Daoy (cell line): ENCODE data around the gene GPANK1. TPM values are rescaled to one million over a fixed set of nuclear protein-coding genes. Genes with fewer than 3 reads are reported as not detected.

Experiments
- DNase-seq: peaks from one replicate; pipeline ENCODE4 v3.0.0-alpha.2; 2015; ENCODE audit warnings: low read depth
- total RNA-seq: library from RNA; depleted of rRNA; stranded (reverse); fragments of >200 nt; shearing (Covaris generic); gene quantifications from 2 replicates; pipeline ENCODE4 v1.2.3, GENCODE V29; 2014

The GPANK1 gene
- total RNA-seq, 1 experiment from 2014 or later, result 32.9 TPM

DNA sequence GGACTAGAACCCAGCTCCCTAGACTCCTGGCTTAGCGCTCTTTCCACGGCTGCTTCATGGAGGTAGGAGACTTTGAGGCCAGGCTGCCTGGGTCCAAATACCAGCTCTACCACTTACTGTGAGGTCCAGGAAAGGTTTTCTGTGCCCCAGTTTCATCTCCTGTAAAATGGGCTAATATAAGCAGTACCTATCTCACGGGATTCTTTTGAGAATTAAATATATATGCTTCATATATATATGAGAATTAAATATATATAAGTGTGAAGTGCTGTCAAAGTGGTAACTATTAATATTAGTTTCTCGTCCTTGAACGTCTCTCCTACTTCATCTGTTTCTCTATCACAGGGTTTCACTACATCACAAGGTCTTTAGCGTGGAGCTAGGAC is 26.3 kb upstream of the GPANK1 start:
- DNase-seq, result no peak

GRCh38 chr6:31690231-31691077 is 25.7 kb upstream of the GPANK1 start:
- peak; percentile 58 for DNase-seq

DNA sequence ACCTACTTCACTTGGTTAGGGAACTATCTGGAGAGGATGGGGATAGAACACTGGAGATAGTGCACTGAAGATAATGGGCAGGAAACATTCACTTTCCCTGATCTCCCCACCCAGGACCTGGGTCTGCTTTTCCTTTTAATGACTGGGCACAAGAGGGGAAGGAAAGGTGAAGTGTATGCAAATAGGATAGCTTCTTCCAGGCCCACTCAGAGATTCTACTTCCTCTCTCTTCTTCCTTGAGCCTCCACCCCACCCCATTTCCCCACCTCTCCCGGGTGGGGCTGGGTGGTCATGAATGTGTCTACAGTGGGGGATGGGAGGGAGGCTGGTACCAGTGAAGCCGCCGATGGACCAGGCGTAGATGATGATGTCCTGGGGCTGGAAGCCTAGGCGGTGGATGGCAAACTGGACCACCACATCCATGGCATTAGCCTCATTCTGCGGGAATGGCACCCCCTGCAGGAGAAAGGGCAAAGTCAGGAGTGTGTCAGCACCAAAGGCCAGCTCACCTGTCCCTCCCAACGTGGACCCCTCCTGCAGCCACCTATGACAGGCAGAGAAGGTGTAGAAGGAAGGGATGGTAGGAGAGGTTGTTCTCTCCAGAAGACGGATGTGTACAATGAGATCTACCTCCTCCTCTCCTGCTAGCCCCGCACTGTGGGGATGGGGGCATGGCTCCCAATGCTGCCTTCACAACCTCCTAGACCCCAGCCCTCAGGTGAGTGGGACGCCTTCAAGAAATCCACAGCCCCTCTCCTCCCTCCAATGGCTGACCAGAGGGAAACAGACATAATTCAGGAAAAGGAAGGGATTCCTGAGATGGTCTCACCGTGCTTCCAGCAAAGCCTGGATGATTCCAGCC is 24.7 kb upstream of the GPANK1 start:
- no peak for DNase-seq

- DNase-seq, result no peak
Measured at GRCh38 chr6:31687860-31688693, 23.3 kb upstream of the GPANK1 start.

- no peak for DNase-seq
Measured at GRCh38 chr6:31687321-31687720, 22.5 kb upstream of the GPANK1 start.

DNA sequence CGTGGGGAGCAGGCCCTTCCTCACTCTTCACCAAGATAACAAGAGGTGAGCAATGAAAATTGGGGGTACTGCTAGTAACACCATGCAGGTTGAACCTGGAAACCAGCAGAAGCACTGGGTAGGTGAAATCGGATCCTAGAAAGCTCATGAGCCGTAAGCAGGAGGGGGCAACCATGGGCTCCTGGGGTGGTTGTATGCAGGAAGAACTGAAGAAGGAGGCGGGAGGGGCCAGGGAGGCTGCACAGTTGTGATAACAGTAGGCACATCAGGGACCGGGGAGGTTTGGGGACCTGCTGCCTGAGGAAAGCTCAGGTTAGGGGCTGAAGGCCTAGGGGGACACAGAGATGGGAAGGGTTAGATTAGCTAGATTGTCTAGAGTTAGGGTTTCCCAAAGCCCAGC is 21.7 kb upstream of the GPANK1 start:
- no peak for DNase-seq

GRCh38 chr6:31683591-31683990 is 18.8 kb upstream of the GPANK1 start:
- no peak for DNase-seq

GRCh38 chr6:31681135-31681671 is 16.4 kb upstream of the GPANK1 start:
- peak; percentile 49 for DNase-seq

GRCh38 chr6:31680226-31681134 is 15.7 kb upstream of the GPANK1 start, which contains the start of gene LY6G5C:
Gene LY6G5C (minus strand): TSS chr6:31681067. CDS start chr6:31680373, 694 bp downstream.
- DNase-seq, result peak; percentile 90

GRCh38 chr6:31677955-31678354 is 13.2 kb upstream of the GPANK1 start:
- DNase-seq, result no peak

GRCh38 chr6:31676904-31677303 is 12.1 kb upstream of the GPANK1 start:
- DNase-seq, result no peak

DNA sequence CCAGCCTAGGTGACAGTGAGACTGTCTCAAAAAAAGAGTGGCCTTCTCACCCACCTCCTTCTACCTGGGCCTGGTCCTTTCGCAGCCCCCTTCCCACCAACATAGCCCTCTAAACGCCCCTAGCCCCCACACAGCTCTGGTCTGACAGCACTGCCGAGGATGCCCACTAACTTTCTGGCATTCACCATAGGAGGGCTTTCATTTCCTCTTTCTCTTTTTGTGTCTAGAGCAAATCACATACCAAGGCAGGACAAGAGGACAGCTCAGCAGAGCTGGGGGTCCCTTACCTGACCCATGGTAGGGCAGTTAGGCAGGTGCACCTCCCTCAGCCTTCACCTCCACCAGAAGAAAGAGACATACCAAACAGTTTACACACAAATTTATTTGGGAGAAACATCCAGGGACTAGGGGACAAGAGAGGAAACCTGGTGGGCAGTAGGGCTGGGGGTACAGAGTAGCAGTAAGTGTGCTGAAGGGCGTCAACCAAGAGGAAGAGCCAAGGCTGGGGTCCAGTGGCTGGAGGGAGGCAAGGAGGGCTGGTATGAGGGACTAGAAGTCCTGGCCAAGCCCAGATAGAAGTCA is 11.6 kb upstream of the GPANK1 start:
- DNase-seq, result no peak

GRCh38 chr6:31669676-31670075 is 4.9 kb upstream of the GPANK1 start, which contains the start of gene LY6G5B:
Gene LY6G5B (plus strand): TSS chr6:31669976. CDS start chr6:31670951, 975 bp downstream.
- no peak for DNase-seq

GRCh38 chr6:31666337-31666965 is 1.7 kb upstream of the GPANK1 start:
- DNase-seq, result no peak

GRCh38 chr6:31665501-31666336 is 922 bp upstream of the GPANK1 start, which contains the start of gene CSNK2B:
Gene CSNK2B (plus strand): TSS chr6:31666080. CDS start chr6:31666832, 752 bp downstream.
- DNase-seq, result peak; percentile 99

- peak; percentile 92 for DNase-seq
Measured at GRCh38 chr6:31663961-31664789, 622 bp downstream of the GPANK1 start.
